T-helper 22 cell (primary cell): ENCODE data around the gene DMRT3.

Experiments
- DNase-seq: peaks from one replicate; pipeline ENCODE4 v3.0.0-alpha.2; 2020; ENCODE audit warnings: low read depth

Gene DMRT3

DNA sequence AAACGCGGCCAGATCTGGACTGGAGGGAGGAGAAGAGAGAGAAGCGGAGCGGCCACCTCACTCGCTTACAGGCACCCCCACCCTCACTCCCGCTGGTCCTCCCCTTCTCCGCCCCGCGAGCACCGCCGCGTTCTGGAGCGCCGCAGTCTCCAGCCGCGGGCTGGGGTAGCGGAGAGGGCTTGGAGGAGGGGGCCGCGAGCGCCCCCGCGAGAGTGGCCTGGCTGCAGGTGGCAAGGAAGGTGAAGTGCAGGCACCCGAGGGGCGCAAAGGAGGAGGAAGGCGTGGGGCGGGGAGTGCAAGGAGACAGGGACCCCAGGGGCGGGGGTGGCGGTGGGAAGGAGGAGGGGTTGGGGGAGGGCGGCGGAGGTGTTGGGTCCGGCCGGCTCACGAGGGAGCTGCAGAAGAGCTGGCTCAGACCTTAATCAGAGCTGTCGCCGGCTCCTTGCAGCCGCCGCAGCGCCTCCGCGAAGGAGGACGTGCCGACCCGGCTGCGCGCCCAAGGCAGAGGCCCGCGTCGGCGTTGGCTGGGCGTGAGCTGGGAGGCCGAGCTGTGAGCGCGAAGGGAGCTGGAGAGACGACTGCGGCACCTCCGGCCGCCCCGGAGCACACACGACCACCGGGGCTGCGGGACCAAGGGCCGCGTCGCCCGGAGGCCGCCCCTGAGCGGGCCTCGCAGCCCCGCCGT is at the start of gene DMRT3:
Gene DMRT3, plus strand, starts transcription at position 398 of the 685 bp plus-strand sequence. CDS start 347 bp downstream, outside the sequence.
- no peak for DNase-seq

DNA sequence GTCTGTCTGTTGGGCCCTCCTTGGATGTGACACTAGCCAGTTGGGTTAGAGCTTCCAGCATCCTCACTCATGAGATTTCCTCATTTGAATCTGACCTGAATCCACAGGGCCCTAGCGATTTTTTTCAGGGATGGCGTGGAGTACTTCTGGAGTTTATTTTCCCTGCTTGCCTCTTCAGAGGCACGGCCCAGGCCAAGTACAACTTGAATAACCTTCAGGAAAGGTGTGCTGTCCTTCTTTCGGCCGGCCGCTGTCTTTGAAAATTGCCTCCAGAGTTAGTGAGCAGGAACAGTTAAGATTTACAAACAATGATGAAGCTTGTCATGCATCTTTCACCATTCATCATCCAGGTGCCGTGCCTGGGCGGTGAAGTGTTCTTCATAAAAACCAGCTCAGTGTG is 49.5 kb upstream of the DMRT3 start:
- no peak for DNase-seq

- no peak for DNase-seq
These were observed 48.0 kb upstream of the DMRT3 start for GRCh38 chr9:928363-929042.

DNA sequence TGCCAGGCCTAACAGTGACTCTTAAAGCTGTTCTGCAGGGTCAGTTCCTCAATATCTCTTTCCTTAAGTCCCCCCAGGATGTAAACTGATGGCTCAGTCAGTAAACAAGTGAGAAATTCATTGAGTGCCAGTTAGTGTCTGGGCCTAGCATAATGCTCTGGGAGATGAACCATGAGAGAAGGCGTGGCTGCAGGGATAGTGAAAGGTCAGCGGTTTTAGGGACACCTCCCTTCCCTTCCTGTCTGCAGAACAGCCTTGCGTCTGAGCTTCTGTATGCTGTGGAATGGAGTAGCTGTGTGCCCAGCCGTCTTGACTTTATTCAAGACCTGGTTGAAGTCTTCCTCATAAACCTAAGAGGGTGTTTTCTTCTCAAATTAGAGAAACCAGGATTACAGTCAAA is 46.7 kb upstream of the DMRT3 start:
- no peak for DNase-seq

DNA sequence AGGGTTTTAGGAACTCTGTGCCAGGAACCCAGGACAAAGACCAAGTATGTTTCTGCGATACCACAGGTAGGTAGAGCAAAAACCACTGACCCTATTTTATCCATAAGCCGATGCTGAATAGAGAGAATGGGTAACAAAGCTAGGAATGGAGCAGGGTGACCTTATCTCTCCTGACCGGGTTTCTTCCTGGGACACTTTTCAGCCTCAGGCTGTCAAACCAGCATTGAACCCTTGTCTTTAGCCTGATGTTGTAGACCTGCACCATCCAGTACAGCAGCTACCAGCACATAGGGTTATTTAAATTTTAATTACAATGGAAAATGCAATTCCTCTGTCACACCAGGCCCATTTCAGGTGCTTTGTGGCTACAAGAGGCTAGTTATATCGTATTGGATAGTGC is 43.1 kb upstream of the DMRT3 start:
- no peak for DNase-seq

GRCh38 chr9:935348-935965 is 41.0 kb upstream of the DMRT3 start:
- DNase-seq, result no peak

DNA sequence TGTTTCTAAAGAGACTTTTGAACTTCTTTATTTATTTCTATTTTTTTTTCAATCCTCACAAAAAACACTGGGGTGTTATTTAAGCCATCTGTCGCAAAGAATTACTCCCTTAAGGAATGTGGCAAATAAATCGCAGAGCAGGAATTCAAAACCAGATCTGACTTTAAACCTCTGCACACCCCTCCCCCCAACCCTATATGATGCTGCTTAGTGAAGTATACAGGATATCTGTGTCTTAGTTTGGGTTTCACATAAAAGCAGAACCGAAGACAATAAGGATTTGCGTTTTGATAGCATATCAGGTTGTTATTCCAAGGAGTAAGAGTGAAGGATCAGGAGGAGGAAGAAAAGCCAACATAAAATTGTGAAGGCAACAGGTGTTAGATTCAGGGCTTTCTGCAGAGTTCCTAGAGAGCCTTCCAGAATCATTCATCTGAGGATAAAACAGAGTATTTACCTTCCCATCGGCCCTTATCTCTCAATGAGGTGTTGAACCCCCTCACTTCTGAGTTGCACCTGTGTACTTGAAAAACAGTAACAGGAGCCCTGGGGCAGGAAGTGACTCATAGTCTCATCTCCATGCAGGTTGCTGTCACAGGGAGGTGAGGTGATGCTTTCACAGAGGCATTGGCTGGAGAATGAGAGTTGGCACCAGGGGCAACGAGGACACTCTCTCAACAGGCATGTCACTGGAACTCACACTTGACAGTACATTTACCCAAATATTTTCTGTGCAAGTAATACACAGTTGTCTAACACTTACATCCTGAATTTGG is 33.5 kb upstream of the DMRT3 start:
- DNase-seq, result no peak

DNA sequence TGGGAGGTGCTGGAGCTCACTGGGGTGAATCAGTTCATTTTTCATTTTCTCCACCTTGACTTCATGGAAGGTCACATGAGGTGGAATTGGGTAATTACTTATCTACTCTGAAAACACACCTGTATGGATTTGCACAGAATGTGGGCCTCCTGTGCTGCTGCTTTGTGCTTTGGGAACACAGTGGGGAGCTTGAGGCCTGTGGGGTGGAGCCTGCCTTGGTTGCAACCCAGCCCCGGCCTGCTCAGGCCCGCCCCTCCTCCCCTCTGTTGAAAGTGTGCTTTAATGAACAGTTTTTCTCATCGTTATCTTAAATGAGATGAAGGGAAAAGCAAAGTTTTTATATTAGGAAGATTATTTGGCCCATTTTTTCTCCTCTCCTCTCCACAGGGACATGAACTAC is 28.5 kb upstream of the DMRT3 start:
- no peak for DNase-seq

- DNase-seq, result no peak
These were observed 28.0 kb upstream of the DMRT3 start for GRCh38 chr9:948497-948896.

GRCh38 chr9:950139-950538 is 26.3 kb upstream of the DMRT3 start:
- DNase-seq, result no peak

DNA sequence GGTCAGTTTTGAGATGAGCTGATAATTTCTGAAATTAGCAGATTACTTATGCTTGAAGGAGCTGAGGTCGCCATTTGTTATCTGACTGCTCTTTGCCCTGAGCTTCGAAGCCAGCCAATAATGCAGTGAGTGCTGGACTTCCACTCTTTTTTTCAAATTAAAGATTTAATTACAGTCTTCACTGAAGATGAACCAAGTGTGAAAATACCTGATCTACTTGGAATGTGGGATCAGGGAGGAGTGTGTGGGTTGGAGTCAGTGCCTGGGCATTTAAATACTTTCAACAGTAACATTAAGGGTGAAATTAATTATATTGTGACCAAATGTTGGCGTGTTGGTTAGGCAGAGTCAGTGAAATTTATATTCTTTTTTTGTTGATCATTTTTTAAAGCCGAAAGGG is 23.9 kb upstream of the DMRT3 start:
- no peak for DNase-seq

GRCh38 chr9:959105-959504 is 17.4 kb upstream of the DMRT3 start:
- no peak for DNase-seq

DNA sequence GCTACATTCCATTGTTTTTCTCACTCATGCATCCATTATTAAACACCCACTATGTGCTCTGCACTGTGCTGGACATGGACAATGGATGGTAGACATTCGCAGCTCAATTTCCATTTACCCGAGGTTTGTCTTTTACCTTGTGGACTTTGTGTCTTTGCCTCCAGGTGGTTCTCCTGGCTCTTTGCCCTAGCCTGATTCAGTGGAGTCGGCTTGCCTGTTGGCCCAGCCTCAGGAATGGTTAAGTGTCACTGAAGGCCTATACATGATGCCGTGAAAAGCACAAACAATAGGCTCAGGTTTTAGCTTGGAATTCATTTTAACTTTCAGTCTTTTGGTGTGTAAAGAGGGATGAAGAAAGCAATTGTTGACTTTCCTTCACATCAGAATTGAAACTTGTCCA is 16.5 kb upstream of the DMRT3 start:
- DNase-seq, result no peak

DNA sequence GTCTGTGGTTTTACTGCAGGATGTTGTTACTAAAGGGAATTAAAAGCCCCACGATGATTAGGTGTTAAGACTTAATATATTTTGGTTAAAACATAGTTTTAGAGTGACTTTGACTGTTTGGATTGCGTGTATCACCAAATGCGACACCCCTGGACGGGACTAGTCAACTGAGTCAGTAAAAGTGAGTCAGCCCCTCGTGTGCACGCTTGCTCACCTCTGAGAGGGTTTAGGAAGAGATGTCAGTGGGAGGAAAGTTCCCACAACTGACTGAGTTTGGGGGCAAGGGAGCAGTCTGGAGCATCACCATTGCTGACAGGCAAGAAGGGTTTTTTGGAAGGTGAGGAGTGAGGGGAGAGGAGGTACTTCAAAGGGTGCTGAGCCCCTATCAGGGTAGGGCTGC is 14.4 kb upstream of the DMRT3 start:
- DNase-seq, result no peak

GRCh38 chr9:965497-965896 is 11.0 kb upstream of the DMRT3 start:
- DNase-seq, result no peak

GRCh38 chr9:966870-967269 is 9.6 kb upstream of the DMRT3 start:
- DNase-seq, result no peak

GRCh38 chr9:967436-967835 is 9.0 kb upstream of the DMRT3 start:
- DNase-seq, result no peak

- DNase-seq, result no peak
These were observed 8.4 kb upstream of the DMRT3 start for GRCh38 chr9:967903-968641.

DNA sequence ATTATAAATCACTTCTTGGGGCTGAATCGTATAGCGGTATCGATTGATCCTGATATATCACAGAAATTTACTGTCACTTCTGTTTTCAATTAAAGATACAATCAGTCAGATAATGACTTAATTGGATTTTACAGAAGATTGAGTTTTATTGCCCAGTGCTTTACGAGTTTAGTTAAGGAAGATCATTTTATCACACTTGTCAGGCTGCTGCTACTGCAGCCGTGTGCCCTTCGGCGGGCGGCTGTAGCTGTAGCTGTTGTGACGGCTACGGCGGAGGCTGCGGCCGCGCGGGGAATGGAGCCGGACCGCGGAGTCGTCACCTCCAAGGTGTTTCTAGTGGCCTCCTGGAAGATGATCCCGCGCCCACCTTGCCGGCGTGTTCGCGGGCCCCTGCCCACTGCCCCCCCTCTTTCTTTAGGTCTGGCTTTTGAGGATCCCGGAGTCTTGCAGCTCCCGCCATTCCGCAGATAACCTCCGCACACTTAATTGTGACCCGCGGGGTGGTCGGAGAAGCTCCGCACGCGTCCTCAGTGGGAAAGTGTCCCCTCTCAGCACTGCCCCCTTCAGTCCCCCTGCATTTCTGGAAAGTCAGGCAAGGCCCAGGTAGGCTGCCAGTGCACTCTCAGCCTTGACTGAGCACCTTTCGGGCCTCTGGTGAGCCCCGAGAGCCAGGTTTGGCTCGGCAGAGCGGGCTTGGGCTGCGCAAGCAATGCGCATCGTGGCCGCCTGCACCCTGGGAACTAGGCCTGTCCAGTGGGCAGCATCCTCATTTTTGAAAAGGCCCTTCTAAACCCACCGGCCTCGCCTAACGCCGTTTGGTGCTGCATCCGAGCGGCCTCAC is 6.9 kb upstream of the DMRT3 start:
- DNase-seq, result no peak

DNA sequence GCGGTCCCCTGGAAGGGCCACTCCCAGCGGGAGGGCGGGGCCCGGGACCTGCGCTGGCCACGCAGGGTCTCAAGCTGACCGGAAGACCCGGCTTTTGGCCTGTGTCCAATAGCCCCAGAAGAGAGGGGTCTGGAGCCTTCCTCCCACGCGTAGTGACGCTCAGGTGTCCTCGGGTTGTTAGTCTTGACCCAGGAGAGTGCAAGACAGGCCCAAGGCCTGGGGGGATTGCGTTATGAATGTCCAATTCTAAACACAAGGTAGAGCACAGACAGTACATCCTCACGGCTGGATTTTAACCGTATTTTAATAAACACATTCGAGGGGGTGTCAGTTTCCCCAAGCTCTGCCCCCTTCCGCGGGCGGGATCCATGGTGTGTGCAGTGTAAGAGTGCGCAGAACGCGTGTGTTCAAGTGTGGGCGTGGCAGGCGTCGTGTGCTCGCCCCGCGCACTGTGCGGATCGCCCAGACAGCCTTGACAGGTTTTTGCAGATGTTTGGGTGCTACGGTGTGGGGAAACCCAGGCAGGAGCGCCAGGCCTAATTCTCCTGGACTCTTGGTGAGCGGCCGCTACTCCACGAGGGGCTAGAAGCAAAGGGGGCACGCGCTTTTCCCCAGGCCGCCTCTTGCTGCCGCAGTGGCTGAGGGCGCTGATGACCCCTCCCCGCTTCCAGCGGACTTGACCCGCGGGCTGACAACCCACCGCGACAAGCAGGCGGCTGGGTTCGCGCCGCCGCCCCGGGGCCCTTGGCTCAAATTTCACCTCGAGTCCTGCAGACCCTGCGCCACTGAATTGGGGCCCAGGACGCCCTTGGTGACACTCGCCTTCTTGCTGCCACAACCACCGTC is 6.1 kb upstream of the DMRT3 start:
- no peak for DNase-seq
